IMR-90 (cell line): ENCODE results near the gene RRP7A. TPM values are rescaled to one million over a fixed set of nuclear protein-coding genes. Genes with fewer than 3 reads are reported as not detected.
"Not testable (repeated sequence)": the region's sequence is repeated elsewhere in the genome, so short reads cannot be mapped to it uniquely, and the experiment has no call there.

Experiments used
- ATAC-seq: fragments of 200-7000 bp; cut with Tn5 transposase; 2 replicates; pipeline ENCODE4 v1.9.1; 2020; ENCODE audit warnings: low read depth, mild to moderate bottlenecking, moderate library complexity
- BruUV-seq: library from RNA; stranded (reverse); fragments of 400-500 nt; replicated peaks from 2 replicates; lab custom pipeline; 2021; lab: Mats Ljungman, UMichigan
- CTCF ChIA-PET: fragments of 300-600 bp; formaldehyde crosslinking; extraction: SDS; loops from one replicate; lab custom pipeline; 2021; ENCODE audit warnings: antibody characterized with exemption; lab: Yijun Ruan, JAX
- POLR2A ChIA-PET: fragments of 300-600 bp; sonication (Branson Sonifier 250); formaldehyde crosslinking; loops from one replicate; lab custom pipeline; 2022; ENCODE audit warnings: antibody characterized with exemption; ENCODE audit not compliant: unreplicated experiment; lab: Charles Lee
- DNase-seq: peaks from one replicate; pipeline ENCODE4 v3.0.0; 2013
- H2AFZ ChIP-seq: replicated peaks from 2 replicates; pipeline ENCODE3; 2013; ENCODE audit warnings: low read length, mild to moderate bottlenecking; ENCODE audit not compliant: poor library complexity
- H2AK5ac ChIP-seq: 2 replicates; pipeline ENCODE4 v1.6.1; 2013; ENCODE audit warnings: low read depth, low read length, inconsistent platforms
- H2AK9ac ChIP-seq: replicated peaks from 2 replicates; pipeline ENCODE3; 2013; ENCODE audit warnings: mild to moderate bottlenecking, low read depth, low read length, moderate library complexity; ENCODE audit not compliant: poor library complexity
- H2BK120ac ChIP-seq: 2 replicates; pipeline ENCODE4 v1.6.1; 2013; ENCODE audit warnings: low read depth, low read length, inconsistent platforms
- H2BK15ac ChIP-seq: 3 replicates; pipeline ENCODE4 v1.6.1; 2013; ENCODE audit warnings: low read depth, low read length, inconsistent platforms
- H2BK20ac ChIP-seq: 2 replicates; pipeline ENCODE4 v1.6.1; 2013; ENCODE audit warnings: low read depth, mild to moderate bottlenecking, inconsistent platforms, low read length, moderate library complexity
- H2BK5ac ChIP-seq: 2 replicates; pipeline ENCODE4 v1.6.1; 2013; ENCODE audit warnings: mild to moderate bottlenecking, low read depth, low read length, inconsistent platforms; ENCODE audit not compliant: poor library complexity, severe bottlenecking
- H3K14ac ChIP-seq: replicated peaks from 2 replicates; pipeline ENCODE4 v1.6.1; 2013; ENCODE audit warnings: low read depth, low read length, inconsistent platforms
- H3K18ac ChIP-seq: 2 replicates; pipeline ENCODE4 v1.6.1; 2013; ENCODE audit warnings: low read depth, low read length, control low read depth
- H3K23ac ChIP-seq: 2 replicates; pipeline ENCODE4 v1.6.1; 2013; ENCODE audit warnings: low read depth, low read length, inconsistent platforms
- H3K27ac ChIP-seq: 2 replicates; pipeline ENCODE4 v1.5.1; 2013; ENCODE audit warnings: mild to moderate bottlenecking, control low read depth, low read length; ENCODE audit not compliant: insufficient read depth
- H3K27me3 ChIP-seq: 2 replicates; pipeline ENCODE4 v1.6.1; 2013; ENCODE audit warnings: low read length; ENCODE audit not compliant: control insufficient read depth, insufficient read depth
- H3K36me3 ChIP-seq: 2 replicates; pipeline ENCODE4 v1.6.1; 2013; ENCODE audit warnings: low read length, mixed read lengths; ENCODE audit not compliant: control insufficient read depth, insufficient read depth
- H3K4ac ChIP-seq: 2 replicates; pipeline ENCODE4 v1.6.1; 2013; ENCODE audit warnings: low read depth, low read length, inconsistent platforms
- H3K4me1 ChIP-seq: 2 replicates; pipeline ENCODE4 v1.6.1; 2013; ENCODE audit warnings: low read length, mixed read lengths; ENCODE audit not compliant: control insufficient read depth, insufficient read depth
- H3K4me2 ChIP-seq: 2 replicates; pipeline ENCODE4 v1.6.1; 2013; ENCODE audit warnings: low read depth, mild to moderate bottlenecking, control low read depth, low read length, moderate library complexity
- H3K4me3 ChIP-seq: 2 replicates; pipeline ENCODE4 v1.5.1; 2013; ENCODE audit warnings: low read depth, mild to moderate bottlenecking, control low read depth, low read length, moderate library complexity; ENCODE audit not compliant: insufficient read depth
- H3K56ac ChIP-seq: 2 replicates; pipeline ENCODE4 v1.6.1; 2013; ENCODE audit warnings: low read length, inconsistent platforms; ENCODE audit not compliant: insufficient read depth; ENCODE audit errors: extremely low read depth
- H3K79me1 ChIP-seq, 2 experiments: 2 replicates each; pipeline ENCODE4 v1.6.1; 2013; ENCODE audit warnings: low read length in 2 of 2, inconsistent platforms in 1 of 2, low read depth in 1 of 2
- H3K9ac ChIP-seq: 2 replicates; pipeline ENCODE4 v1.6.1; 2013; ENCODE audit warnings: low read depth, low read length, control low read depth
- H3K9me1 ChIP-seq: 2 replicates; pipeline ENCODE4 v1.6.1; 2013; ENCODE audit warnings: low read length, inconsistent platforms; ENCODE audit not compliant: insufficient read depth
- H3K9me3 ChIP-seq: 2 replicates; pipeline ENCODE4 v1.6.1; 2013; ENCODE audit warnings: low read length; ENCODE audit not compliant: control insufficient read depth, insufficient read depth
- H4K20me1 ChIP-seq: 2 replicates; pipeline ENCODE4 v1.6.1; 2013; ENCODE audit warnings: low read length, inconsistent platforms; ENCODE audit not compliant: insufficient read depth
- H4K5ac ChIP-seq: 2 replicates; pipeline ENCODE4 v1.6.1; 2013; ENCODE audit warnings: mild to moderate bottlenecking, low read depth, low read length, control low read depth
- H4K8ac ChIP-seq, 2 experiments: 2 replicates each; pipeline ENCODE4 v1.6.1; 2013; ENCODE audit warnings: low read depth in 2 of 2, low read length in 2 of 2, control low read depth in 1 of 2, inconsistent platforms in 1 of 2
- H4K91ac ChIP-seq: 2 replicates; pipeline ENCODE4 v1.6.1; 2013; ENCODE audit warnings: low read depth, low read length, inconsistent platforms; ENCODE audit not compliant: insufficient read depth
- WGBS, 2 experiments: methylation state at CpG; one replicate each; pipeline versions ENCODE4 v1.1.5 to v1.1.7; 2013; ENCODE audit warnings: missing lambda C conversion rate in 2 of 2; ENCODE audit not compliant: insufficient read length in 1 of 2; ENCODE audit errors: extremely low coverage in 2 of 2; 5-methylcytosine and 5-hydroxymethylcytosine counted together
- dilution Hi-C: fragments of 300-500 bp; cut with HindIII; formaldehyde crosslinking; loops from one replicate; pipeline ENCODE4 v1.14.3; 2018; ENCODE audit warnings: low sequenced_read_pairs; ENCODE audit not compliant: unreplicated experiment
- in situ Hi-C: fragments of 300-500 bp; cut with MboI; formaldehyde crosslinking; loops from 3 replicates; pipeline ENCODE4 v1.14.3; 2019; ENCODE audit warnings: low sequenced_read_pairs, inconsistent platforms, mixed read lengths
- intact Hi-C: fragments of 100-400 bp; cut with micrococcal nuclease; formaldehyde crosslinking; loops from 2 replicates; pipeline ENCODE4 v1.10.0; 2022
- polyA plus RNA-seq, 3 experiments: library from polyadenylated mRNA; depleted of rRNA; stranded (reverse); fragments of >200 nt; gene quantifications; 2 replicates each; pipeline ENCODE4 v1.2.3, GENCODE V29; 2012; ENCODE audit warnings: low replicate concordance in 1 of 3
- total RNA-seq: library from RNA; depleted of rRNA; stranded (reverse); fragments of >200 nt; gene quantifications from 2 replicates; pipeline ENCODE4 v1.2.3, GENCODE V29; 2012

The RRP7A gene
- total and polyA plus RNA-seq, 2 of the 4 experiments (the other 2 are of a cell fraction): 25.5 to 29.2 TPM

DNA sequence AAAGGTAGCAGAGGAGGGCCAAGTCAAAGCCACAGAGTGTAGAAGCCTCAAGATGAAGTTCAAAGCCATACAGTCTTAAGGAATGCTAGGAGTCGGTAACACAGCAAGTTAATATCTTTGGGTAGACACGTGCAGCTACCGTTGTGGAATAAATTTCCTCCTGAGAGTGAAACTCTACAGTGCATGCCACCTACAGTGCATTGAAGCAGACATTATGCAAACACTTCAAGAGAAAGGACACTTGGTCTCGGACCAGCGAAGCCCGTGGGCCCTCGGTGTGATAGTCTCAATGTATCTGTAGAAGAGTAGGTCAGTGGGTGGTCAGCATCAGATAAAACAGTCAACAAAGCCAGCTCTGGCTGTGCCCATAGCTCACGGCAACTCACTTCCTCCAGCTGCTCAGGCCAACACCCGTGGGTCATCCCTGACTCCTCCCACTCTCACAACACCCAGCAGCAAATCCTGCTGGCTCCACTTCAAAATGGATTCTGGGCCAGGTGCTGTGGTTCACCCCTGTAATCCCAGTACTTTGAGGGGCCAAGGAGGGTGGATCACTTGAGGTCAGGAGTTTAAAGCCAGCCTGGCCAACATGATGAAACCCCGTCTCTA is 24.0 kb downstream of the RRP7A start:
- no CpG with 5 or more reads among the region's 10 CpGs for WGBS, 2 experiments
- POLR2A ChIA-PET, H4K91ac ChIP-seq, H3K79me1 ChIP-seq, H3K9me3 ChIP-seq, H3K4me3 ChIP-seq, BruUV-seq, H3K4me1 ChIP-seq, H4K20me1 ChIP-seq, H3K18ac ChIP-seq, intact Hi-C loops, H3K23ac ChIP-seq, ATAC-seq, CTCF ChIA-PET, H3K56ac ChIP-seq, H3K27me3 ChIP-seq, H4K8ac ChIP-seq, H4K5ac ChIP-seq, H3K4me2 ChIP-seq, H2BK120ac ChIP-seq, H2BK5ac ChIP-seq, H3K9ac ChIP-seq, dilution Hi-C loops, H2AFZ ChIP-seq, H3K27ac ChIP-seq, H3K14ac ChIP-seq, H2BK20ac ChIP-seq, H3K9me1 ChIP-seq, in situ Hi-C loops, DNase-seq, H2BK15ac ChIP-seq, H3K4ac ChIP-seq, H2AK9ac ChIP-seq, H2AK5ac ChIP-seq, H3K36me3 ChIP-seq: not testable (repeated sequence)
